CD14-positive monocyte (primary cell): ENCODE data around the gene GSTT2. TPM values are rescaled to one million over a fixed set of nuclear protein-coding genes. Genes with fewer than 3 reads are reported as not detected.
"Not testable (repeated sequence)": the region's sequence is repeated elsewhere in the genome, so short reads cannot be mapped to it uniquely, and the experiment has no call there.

Experiments
- DNase-seq, 3 donors: peaks; one replicate each; pipeline ENCODE4 v3.0.0-alpha.2; 2011 to 2022
- H2AFZ ChIP-seq: 2 replicates; pipeline ENCODE4 v1.6.0; 2012; ENCODE audit warnings: mild to moderate bottlenecking, low read depth, low read length, inconsistent platforms; ENCODE audit not compliant: insufficient read depth, poor library complexity, severe bottlenecking
- H3K27ac ChIP-seq, 2 donors: 1 replicate in 1 of 2; 2 replicates in 1 of 2; pipeline ENCODE4 v1.5.1; 2012 to 2013; ENCODE audit warnings: low read length in 2 of 2, control low read depth in 1 of 2, inconsistent platforms in 1 of 2, low read depth in 1 of 2, mild to moderate bottlenecking in 1 of 2
- H3K27me3 ChIP-seq, 2 donors: one replicate each; pipeline versions ENCODE4 v1.6.0 to v1.6.1; 2011 to 2013; ENCODE audit warnings: low read length in 2 of 2; ENCODE audit not compliant: control insufficient read depth in 2 of 2, insufficient read depth in 2 of 2
- H3K36me3 ChIP-seq, 2 donors: replicated peaks in 1 of 2; 1 replicate in 1 of 2; 2 replicates in 1 of 2; pipeline versions ENCODE4 v1.5.1 to v1.6.1; 2012 to 2013; ENCODE audit warnings: low read length in 2 of 2, control low read depth in 1 of 2, inconsistent platforms in 1 of 2, mild to moderate bottlenecking in 1 of 2; ENCODE audit not compliant: insufficient read depth in 2 of 2, control insufficient read depth in 1 of 2
- H3K4me1 ChIP-seq, 2 donors: 1 replicate in 1 of 2; 2 replicates in 1 of 2; pipeline versions ENCODE4 v1.5.1 to v1.6.1; 2012 to 2013; ENCODE audit warnings: low read length in 2 of 2, control low read depth in 1 of 2, inconsistent platforms in 1 of 2, mild to moderate bottlenecking in 1 of 2, moderate library complexity in 1 of 2; ENCODE audit not compliant: insufficient read depth in 2 of 2, control insufficient read depth in 1 of 2
- H3K4me2 ChIP-seq: replicated peaks from 2 replicates; pipeline ENCODE3; 2012; ENCODE audit warnings: low read length, moderate library complexity, mild to moderate bottlenecking; ENCODE audit not compliant: poor library complexity, severe bottlenecking; ENCODE audit errors: extremely low read depth
- H3K4me3 ChIP-seq, 3 experiments: fragments of 200-600 bp in 1 of 3; sonication (generic) in 1 of 3; replicated peaks in 1 of 3; 1 replicate in 2 of 3; 2 replicates in 1 of 3; pipeline ENCODE4 v1.5.1; 2011 to 2013; ENCODE audit warnings: low read length in 3 of 3, mild to moderate bottlenecking in 3 of 3, control low read depth in 2 of 3, low read depth in 2 of 3, inconsistent platforms in 1 of 3, moderate library complexity in 1 of 3
- H3K79me2 ChIP-seq: 2 replicates; pipeline ENCODE4 v1.6.0; 2012; ENCODE audit warnings: mild to moderate bottlenecking, control low read depth, inconsistent platforms, low read length, moderate library complexity; ENCODE audit not compliant: insufficient read depth
- H3K9ac ChIP-seq: 2 replicates; pipeline ENCODE4 v1.6.0; 2017; ENCODE audit warnings: low read length, mild to moderate bottlenecking; ENCODE audit not compliant: insufficient read depth, poor library complexity, severe bottlenecking
- H3K9me3 ChIP-seq, 2 donors: replicated peaks in 1 of 2; 1 replicate in 1 of 2; 2 replicates in 1 of 2; pipeline versions ENCODE4 v1.5.1 to v1.6.1; 2012 to 2013; ENCODE audit warnings: low read length in 2 of 2, control low read depth in 1 of 2; ENCODE audit not compliant: control insufficient read depth in 1 of 2, insufficient read depth in 1 of 2
- H4K20me1 ChIP-seq: 2 replicates; pipeline ENCODE4 v1.6.0; 2012; ENCODE audit warnings: mild to moderate bottlenecking, low read length, control low read depth, moderate library complexity; ENCODE audit not compliant: insufficient read depth
- H3K27ac Mint-ChIP-seq, 7 donors: one replicate each; pipeline ENCODE4 v1.8.0; 2020; ENCODE audit warnings: mild to moderate bottlenecking in 7 of 7, mixed read lengths in 7 of 7, moderate library complexity in 6 of 7, inconsistent platforms in 2 of 7
- H3K27me3 Mint-ChIP-seq, 3 donors: one replicate each; pipeline ENCODE4 v1.8.0; 2021 to 2022; ENCODE audit warnings: low read depth in 3 of 3, mild to moderate bottlenecking in 3 of 3, mixed read lengths in 3 of 3, moderate library complexity in 3 of 3, inconsistent platforms in 1 of 3
- H3K36me3 Mint-ChIP-seq, 2 donors: one replicate each; pipeline ENCODE4 v1.8.0; 2020; ENCODE audit warnings: mixed read lengths in 2 of 2, inconsistent platforms in 1 of 2, mild to moderate bottlenecking in 1 of 2
- H3K4me1 Mint-ChIP-seq: one replicate; pipeline ENCODE4 v1.8.0; 2020; ENCODE audit warnings: mild to moderate bottlenecking, mixed read lengths
- H3K4me3 Mint-ChIP-seq, 2 donors: one replicate each; pipeline ENCODE4 v1.8.0; 2020; ENCODE audit warnings: mild to moderate bottlenecking in 2 of 2, mixed read lengths in 2 of 2, moderate library complexity in 1 of 2
- H3K9me3 Mint-ChIP-seq, 7 donors: one replicate each; pipeline ENCODE4 v1.8.0; 2020 to 2022; ENCODE audit warnings: mixed read lengths in 7 of 7, mild to moderate bottlenecking in 6 of 7, moderate library complexity in 6 of 7, inconsistent platforms in 2 of 7
- WGBS: methylation state at CpG from one replicate; pipeline ENCODE4 v1.1.5; 2013; ENCODE audit warnings: missing lambda C conversion rate; ENCODE audit not compliant: insufficient coverage; 5-methylcytosine and 5-hydroxymethylcytosine counted together
- intact Hi-C, 2 donors: fragments of 100-400 bp; cut with micrococcal nuclease; formaldehyde crosslinking; loops; one replicate each; pipeline versions ENCODE4 v1.15.0 to v1.15.1; 2023
- polyA plus RNA-seq, 3 donors: library from polyadenylated mRNA; depleted of rRNA in 1 of 3; unstranded in 2 of 3; stranded (reverse) in 1 of 3; fragments of 300-500 nt in 2 of 3; fragments of >200 nt in 1 of 3; fragmentation: Illumina TruSeq in 2 of 3; gene quantifications; 1 replicate in 2 of 3; 2 replicates in 1 of 3; pipeline ENCODE4 v1.2.3, GENCODE V29; 2012 to 2021
- TF ChIP-seq, protein P1 (sequence below): fragments of 200-600 bp; IDR thresholded peaks from one replicate; pipeline ENCODE4 v1.8.0; 2022; ENCODE audit warnings: antibody characterized with exemption, mild to moderate bottlenecking

GSTT2 gene
- polyA plus RNA-seq, 3 donors = 0.15 TPM; not detected in 2

DNA sequence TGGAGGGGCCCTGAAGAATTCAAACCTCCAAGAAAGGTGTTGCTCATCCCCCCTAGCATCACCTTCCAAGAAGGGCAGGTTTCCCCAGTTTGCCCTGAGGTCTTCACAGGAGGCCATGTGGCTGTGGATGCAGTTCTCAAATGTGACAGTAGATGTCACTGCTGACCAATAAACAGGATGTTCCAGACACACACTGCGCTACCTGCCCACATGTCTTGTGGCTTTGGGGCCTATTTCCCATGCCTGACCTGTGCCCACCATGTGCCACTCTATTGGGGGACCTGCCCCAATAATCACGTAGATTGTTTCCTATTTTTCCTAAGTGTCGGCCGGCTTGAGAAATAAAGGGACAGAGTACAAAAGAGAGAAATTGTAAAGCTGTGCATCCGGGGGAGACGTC lies 4.5 kb downstream of the GSTT2 start:
- H3K9me3 Mint-ChIP-seq = no peaks in the 10 kb centered on the region
- intact Hi-C loops = loop anchor here in 1 of 2 donors (10.0 kb wide), 1 partner anchor 190 kb away; no protein-coding TSS in a partner anchor

DNA sequence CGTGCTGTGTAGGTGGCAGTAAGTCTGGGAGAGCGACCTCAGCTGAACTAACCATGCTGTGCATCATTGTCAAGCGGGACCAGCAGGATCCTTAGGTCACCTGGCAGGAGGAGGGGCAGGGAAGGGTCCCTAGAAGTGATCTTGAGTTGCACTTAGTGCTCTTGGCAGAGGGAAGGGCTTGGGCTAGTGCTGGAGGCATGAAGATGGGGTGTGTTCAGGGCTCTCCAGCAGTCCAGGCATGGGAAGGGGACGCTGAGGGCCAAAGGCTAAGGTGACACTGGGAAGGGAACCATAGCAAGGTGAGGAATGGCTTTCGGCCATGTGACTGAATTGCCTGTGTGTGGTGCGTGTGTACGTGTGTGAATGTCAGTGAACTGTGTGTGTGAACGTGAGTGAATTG lies 6.2 kb downstream of the GSTT2 start:
- H2AFZ ChIP-seq, H3K36me3 ChIP-seq, H3K27ac ChIP-seq, H3K36me3 Mint-ChIP-seq, H3K9me3 ChIP-seq, H3K4me1 ChIP-seq, H3K4me1 Mint-ChIP-seq, H3K9ac ChIP-seq, H3K4me2 ChIP-seq, DNase-seq, H3K27me3 Mint-ChIP-seq, H3K79me2 ChIP-seq, H3K27ac Mint-ChIP-seq, H3K27me3 ChIP-seq, H3K4me3 Mint-ChIP-seq, H4K20me1 ChIP-seq, H3K4me3 ChIP-seq, H3K9me3 Mint-ChIP-seq: not testable (repeated sequence)
- WGBS = 95% methylated on average over 8 of the region's 8 CpGs
- intact Hi-C loops = loop anchor here in 1 of 2 donors (10.0 kb wide), 1 partner anchor 189 kb away; no protein-coding TSS in a partner anchor

More for the DNA sequence above, 4.5 kb downstream of the GSTT2 start:
- Mint-ChIP-seq H3K36me3 (no peaks in the 10 kb centered on the region), H3K27ac (no peak overlapping the region), H3K4me3 (no peak overlapping the region), H3K4me1 (no peaks in the 10 kb centered on the region), H3K27me3 (peaks cover 0 to 9% (median 6%) of the 10 kb centered on the region in 3 donors)
- H2AFZ ChIP-seq = no peak overlapping the region
- no peak overlapping the region for H3K4me2 ChIP-seq
- H3K9me3 ChIP-seq = no peaks in the 10 kb centered on the region
- WGBS = 0% methylated on average over 1 of the region's 6 CpGs
- H3K9ac ChIP-seq = no peak overlapping the region
- H3K79me2 ChIP-seq = no peaks in the 10 kb centered on the region
- H3K4me3 ChIP-seq = no peak overlapping the region
- H3K36me3 ChIP-seq = no peaks in the 10 kb centered on the region
- H4K20me1 ChIP-seq = no peaks in the 10 kb centered on the region
- H3K4me1 ChIP-seq = no peaks in the 10 kb centered on the region
- no peaks in the 10 kb centered on the region for H3K27me3 ChIP-seq
- TF ChIP-seq, protein P1, sequence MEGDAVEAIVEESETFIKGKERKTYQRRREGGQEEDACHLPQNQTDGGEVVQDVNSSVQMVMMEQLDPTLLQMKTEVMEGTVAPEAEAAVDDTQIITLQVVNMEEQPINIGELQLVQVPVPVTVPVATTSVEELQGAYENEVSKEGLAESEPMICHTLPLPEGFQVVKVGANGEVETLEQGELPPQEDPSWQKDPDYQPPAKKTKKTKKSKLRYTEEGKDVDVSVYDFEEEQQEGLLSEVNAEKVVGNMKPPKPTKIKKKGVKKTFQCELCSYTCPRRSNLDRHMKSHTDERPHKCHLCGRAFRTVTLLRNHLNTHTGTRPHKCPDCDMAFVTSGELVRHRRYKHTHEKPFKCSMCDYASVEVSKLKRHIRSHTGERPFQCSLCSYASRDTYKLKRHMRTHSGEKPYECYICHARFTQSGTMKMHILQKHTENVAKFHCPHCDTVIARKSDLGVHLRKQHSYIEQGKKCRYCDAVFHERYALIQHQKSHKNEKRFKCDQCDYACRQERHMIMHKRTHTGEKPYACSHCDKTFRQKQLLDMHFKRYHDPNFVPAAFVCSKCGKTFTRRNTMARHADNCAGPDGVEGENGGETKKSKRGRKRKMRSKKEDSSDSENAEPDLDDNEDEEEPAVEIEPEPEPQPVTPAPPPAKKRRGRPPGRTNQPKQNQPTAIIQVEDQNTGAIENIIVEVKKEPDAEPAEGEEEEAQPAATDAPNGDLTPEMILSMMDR = no peak
- H3K27ac ChIP-seq = no peak overlapping the region
- peak in 1 of 3 donors; percentile 42 for DNase-seq

DNA sequence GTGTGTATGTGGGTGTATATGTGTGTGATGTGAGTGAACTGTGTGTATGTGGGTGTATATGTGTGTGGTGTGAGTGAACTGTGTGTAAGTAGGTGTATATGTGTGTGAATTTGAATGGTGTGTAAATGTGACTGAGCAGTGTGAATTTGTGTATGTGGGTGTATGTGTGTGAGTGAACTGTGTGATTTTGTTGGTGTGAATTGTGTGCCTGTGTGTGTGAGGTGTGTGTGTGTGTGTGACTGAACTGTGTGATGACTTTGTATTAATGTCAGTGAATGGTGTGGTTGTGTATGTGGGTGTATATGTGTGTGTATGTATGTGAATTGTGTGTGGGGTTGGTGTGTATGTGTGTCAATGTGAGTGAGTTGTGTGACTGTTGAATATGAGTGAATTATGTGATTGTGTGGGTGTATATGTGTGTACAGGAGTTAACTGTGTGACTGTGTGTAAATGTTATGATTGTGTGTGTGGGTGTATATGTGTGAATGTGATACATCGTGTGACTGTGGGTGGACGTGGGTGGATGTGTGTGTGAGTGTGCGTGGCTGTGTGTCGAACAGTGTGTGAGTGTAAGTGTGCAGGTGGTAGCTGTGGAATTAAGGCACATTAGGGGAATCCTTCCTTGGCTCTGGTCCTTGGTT lies 6.7 kb downstream of the GSTT2 start:
- H3K9me3 Mint-ChIP-seq, H3K4me3 Mint-ChIP-seq, H2AFZ ChIP-seq, H3K27ac ChIP-seq, H3K36me3 Mint-ChIP-seq, H3K9ac ChIP-seq, H3K36me3 ChIP-seq, H3K9me3 ChIP-seq, H3K4me3 ChIP-seq, H3K27me3 Mint-ChIP-seq, DNase-seq, H3K4me1 Mint-ChIP-seq, H4K20me1 ChIP-seq, H3K27me3 ChIP-seq, H3K79me2 ChIP-seq, H3K4me1 ChIP-seq, H3K4me2 ChIP-seq: not testable (repeated sequence)
- intact Hi-C loops = loop anchor here in 1 of 2 donors (10.0 kb wide), 1 partner anchor 188 kb away; no protein-coding TSS in a partner anchor
- H3K27ac Mint-ChIP-seq = peak overlapping the region in 1 of 7 donors; percentile 9
- 100% methylated on average over 3 of the region's 4 CpGs for WGBS

- not testable (repeated sequence) for H3K27me3 Mint-ChIP-seq, H4K20me1 ChIP-seq, H3K4me1 Mint-ChIP-seq, H3K79me2 ChIP-seq, H3K27ac Mint-ChIP-seq, H3K27ac ChIP-seq, H3K4me2 ChIP-seq, H3K36me3 ChIP-seq, H3K9ac ChIP-seq, H3K4me3 Mint-ChIP-seq, H3K27me3 ChIP-seq, DNase-seq, H2AFZ ChIP-seq, H3K9me3 Mint-ChIP-seq, H3K4me1 ChIP-seq, H3K4me3 ChIP-seq, H3K36me3 Mint-ChIP-seq, H3K9me3 ChIP-seq
- intact Hi-C loops = loop anchor here in 1 of 2 donors (10.0 kb wide), 1 partner anchor 185 kb away; no protein-coding TSS in a partner anchor
- 100% methylated on average over 1 of the region's 3 CpGs for WGBS
Measured at GRCh38 chr22:23989583-23990244, 9.8 kb downstream of the GSTT2 start.
